Neural cell (in vitro differentiated cells): ENCODE data around the gene SUFU.

Experiments
- CTCF ChIP-seq: fragments of 450-650 bp; IDR thresholded peaks from 2 replicates; pipeline ENCODE4 v1.5.1; 2014; ENCODE audit warnings: antibody characterized with exemption, mild to moderate bottlenecking, moderate library complexity; ENCODE audit not compliant: poor library complexity, severe bottlenecking
- EP300 ChIP-seq: fragments of 450-650 bp; conservative IDR thresholded peaks from 2 replicates; pipeline ENCODE4 v1.6.1; 2014; ENCODE audit warnings: antibody characterized with exemption, mild to moderate bottlenecking, moderate library complexity; ENCODE audit not compliant: poor library complexity, severe bottlenecking
- EZH2 ChIP-seq: fragments of 200-600, 300-800 bp; shearing (Covaris generic), sonication (generic); IDR thresholded peaks from 2 replicates; pipeline ENCODE4 v1.6.1; 2014; ENCODE audit warnings: antibody characterized with exemption, low read length, borderline replicate concordance, mild to moderate bottlenecking; ENCODE audit not compliant: insufficient read depth, poor library complexity, severe bottlenecking
- POLR2AphosphoS5 ChIP-seq: IDR thresholded peaks from 2 replicates; pipeline ENCODE4 v1.6.1; 2012
- RAD21 ChIP-seq: fragments of 450-650 bp; conservative IDR thresholded peaks from 2 replicates; pipeline ENCODE4 v1.6.1; 2014; ENCODE audit warnings: antibody characterized with exemption, mild to moderate bottlenecking, moderate library complexity
- TAF1 ChIP-seq: IDR thresholded peaks from 2 replicates; pipeline ENCODE4 v1.6.1; 2012; ENCODE audit warnings: low read depth

- TF ChIP-seq POLR2AphosphoS5 (no peak), EP300 (no peak), CTCF (no peak), TAF1 (no peak), RAD21 (no peak), EZH2 (no peak)
Measured at GRCh38 chr10:102578782-102579181, 75.0 kb downstream of the SUFU start.
